NCI-H2107 treated with DMSO at 0.1 percent for 48 hours (cell line): ENCODE data around the gene KCNIP4.

Experiments
- DNase-seq: peaks from one replicate; lab custom pipeline; 2025; ENCODE audit not compliant: unreplicated experiment; lab: John Stamatoyannopoulos, UW

The KCNIP4 gene

GRCh38 chr4:20995610-20996009 is 953.0 kb downstream of the KCNIP4 start:
- DNase-seq: no peak

DNA sequence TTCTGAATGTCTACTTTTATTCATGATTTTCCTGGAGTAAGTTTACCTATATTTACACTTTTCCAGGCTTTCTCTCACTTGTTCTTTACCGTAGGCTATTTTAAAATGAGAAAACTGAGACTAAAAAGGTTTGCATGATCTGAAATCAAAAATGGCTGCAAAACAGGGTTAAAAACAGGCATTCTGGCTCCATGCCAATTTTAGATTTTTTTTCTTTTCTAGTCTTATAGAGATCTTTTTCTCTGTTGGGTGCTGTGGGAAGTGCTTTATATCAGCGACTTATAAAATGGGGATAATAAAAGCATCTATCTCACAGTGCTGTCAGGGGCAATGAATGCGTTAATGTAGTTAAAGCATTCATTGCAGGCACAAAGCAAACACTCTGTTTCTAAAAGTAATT is 953.6 kb downstream of the KCNIP4 start:
- no peak for DNase-seq

- no peak for DNase-seq
These were observed 956.6 kb downstream of the KCNIP4 start for GRCh38 chr4:20992002-20992401.

DNA sequence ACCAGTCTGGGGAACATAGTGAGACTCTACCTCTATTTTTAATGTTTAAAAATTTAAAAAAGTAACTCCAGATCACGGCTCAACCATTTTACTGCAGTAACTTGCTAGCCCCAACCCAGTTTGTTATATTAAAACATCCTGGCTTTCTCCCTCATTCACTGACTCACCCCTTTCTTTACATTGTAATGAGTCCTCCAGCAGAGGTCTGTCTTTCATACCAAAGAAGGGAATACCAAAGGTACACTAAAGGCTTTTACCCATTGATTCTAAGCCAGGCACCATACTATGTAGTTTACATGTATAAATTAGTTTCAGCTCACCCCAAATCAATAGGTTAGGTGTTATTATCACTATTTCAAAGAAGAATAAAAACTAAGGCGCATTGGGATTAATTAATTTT is 961.4 kb downstream of the KCNIP4 start:
- no peak for DNase-seq

DNA sequence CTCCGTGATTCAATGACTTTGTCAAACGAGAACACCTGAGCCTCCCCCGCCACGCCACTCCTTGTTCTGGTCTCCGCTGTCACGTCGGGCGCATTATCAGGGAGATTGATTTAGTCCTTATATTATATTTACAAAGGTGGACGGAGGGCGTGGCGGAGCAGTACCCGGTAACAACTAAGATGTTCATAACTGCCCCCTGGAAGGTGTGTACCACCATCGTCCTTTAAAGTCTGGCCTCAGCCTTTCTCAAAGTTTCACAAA is 964.1 kb downstream of the KCNIP4 start:
- DNase-seq: no peak

- no peak for DNase-seq
These were observed 964.6 kb downstream of the KCNIP4 start for GRCh38 chr4:20983763-20984575.

DNA sequence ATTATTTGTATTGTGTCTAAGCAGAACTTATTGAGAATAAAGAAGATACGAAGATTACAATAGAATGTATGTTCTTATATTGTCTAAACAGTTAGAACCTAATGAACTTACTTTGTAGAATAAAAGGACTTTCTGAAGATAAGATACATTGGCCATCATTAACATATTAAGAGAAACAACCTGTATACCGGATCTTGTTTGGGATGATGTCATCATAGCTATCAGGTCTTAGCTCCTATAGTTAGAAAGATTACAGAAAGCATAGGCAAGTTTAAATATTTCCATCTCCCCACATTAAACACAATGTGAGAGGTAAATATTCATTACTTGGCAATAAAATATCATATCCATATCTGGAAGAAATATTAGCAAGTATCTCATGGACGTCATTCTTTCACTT is 966.0 kb downstream of the KCNIP4 start:
- no peak for DNase-seq

GRCh38 chr4:20960291-20960690 is 988.3 kb downstream of the KCNIP4 start:
- no peak for DNase-seq

DNA sequence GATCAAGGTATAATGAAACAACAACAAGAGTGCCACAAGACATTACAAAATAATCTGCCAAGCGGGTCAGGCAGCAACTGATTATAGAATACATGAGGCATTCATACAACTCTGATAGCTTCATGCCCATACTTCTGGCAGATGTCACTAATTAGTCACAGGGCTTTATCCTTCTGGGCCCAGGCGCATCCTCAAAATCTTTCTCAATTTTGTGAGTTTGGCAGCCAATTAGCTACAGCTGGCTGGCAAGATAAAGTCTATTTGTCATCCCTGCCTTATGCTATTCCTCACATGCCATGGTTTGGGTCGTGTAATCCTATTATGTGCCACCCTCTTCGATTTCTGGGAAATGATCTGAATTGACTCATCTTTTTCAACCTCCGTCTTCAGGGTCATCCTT is 994.0 kb downstream of the KCNIP4 start:
- DNase-seq: no peak

GRCh38 chr4:20944961-20945360 is 1003.6 kb downstream of the KCNIP4 start:
- no peak for DNase-seq

DNA sequence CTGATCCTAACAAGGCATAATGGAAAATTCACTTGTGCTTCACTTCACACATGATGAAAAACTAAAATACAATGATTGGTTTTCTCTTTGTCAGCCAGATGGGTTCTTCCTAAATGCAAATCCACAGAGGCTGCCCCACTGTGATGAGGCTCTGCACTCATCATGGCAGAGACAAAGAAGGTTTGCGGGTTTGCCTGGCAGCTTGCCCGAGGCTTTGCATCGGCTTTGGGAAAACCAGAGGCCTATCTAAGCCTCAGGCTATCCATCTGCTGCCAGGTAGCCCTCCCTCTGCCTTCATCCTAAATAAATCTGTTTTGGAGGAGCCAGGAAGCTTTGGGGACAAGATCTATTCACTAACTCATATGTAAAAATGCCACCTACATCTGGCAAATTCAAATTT is 1004.1 kb downstream of the KCNIP4 start:
- no peak for DNase-seq

GRCh38 chr4:20938204-20938603 is 1010.4 kb downstream of the KCNIP4 start:
- no peak for DNase-seq

DNA sequence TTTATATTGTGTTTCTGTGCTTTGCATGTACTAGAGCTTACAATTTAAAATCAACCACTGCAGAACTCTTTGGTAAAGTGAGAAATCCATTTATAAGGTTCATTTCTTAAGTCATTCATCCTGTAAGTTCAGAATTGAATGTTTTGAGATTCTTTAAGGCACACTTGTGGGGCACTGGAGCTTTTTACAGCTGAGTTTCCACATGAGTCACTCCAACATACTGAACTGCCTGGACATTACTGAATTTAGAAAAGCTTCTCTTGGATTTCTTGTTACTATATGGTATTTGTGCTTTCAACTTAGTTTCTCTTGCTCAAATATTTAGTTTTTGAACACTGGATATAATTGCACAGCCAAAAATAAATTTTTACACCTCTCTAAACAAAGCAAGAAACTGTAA is 1022.0 kb downstream of the KCNIP4 start:
- DNase-seq: no peak

DNA sequence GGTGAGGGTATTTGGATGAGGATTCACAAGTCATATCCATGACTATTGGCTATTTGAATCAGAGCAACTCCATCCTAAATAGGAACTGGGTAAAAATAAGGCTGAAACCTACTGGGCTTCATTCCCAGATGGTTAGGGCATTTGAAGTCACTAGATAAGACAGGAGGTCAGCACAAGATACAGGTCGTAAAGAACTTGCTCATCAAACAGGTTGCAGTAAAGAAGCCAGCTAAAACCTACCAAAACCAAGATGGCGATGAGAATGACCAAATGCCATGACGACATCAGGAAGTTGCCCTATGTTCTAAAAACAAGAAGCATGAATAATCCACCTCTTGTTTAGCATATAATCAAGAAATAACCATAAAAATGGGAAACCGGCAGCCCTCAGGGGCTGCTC is 1023.4 kb downstream of the KCNIP4 start:
- DNase-seq: no peak

- no peak for DNase-seq
These were observed 1025.6 kb downstream of the KCNIP4 start for GRCh38 chr4:20922962-20923361.

GRCh38 chr4:20916106-20916505 is 1032.5 kb downstream of the KCNIP4 start:
- DNase-seq: no peak

DNA sequence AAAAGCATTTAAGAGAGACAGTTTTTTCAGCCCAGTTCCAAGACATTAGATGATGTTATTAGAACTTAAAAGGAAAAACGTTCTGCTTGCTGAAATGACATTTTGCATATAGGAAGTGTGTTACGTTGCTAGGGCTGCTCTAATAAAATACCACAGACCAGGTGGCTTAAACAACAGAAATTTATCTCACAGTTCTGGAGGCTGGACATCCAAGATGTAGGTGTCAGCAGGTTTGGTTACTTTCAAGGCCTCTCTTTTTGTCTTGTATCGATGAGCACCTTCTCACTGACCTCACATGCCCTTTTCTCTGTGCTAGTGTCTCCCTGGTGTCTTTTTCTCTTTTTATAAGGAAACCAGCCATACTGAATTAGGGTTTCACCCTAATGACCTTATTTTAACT is 1043.6 kb downstream of the KCNIP4 start:
- no peak for DNase-seq

DNA sequence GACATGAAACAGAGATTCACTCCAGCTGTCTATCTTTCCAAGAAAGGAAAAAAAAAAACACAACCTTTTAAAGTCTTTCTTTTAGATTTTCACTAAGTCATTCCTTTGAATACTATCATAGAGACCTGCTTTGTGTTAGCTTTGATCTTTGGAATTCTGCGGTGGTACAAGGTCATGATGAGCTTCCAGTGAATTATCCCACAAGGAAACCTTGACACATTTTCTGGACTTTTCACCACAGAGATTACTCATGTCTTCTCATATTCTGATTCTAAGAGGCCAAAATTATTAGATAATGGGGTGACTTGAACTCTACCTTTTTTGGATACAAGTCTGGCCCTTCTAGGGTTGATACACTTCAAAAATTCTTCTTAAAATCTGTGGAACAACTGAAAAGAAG is 1046.7 kb downstream of the KCNIP4 start:
- no peak for DNase-seq

DNA sequence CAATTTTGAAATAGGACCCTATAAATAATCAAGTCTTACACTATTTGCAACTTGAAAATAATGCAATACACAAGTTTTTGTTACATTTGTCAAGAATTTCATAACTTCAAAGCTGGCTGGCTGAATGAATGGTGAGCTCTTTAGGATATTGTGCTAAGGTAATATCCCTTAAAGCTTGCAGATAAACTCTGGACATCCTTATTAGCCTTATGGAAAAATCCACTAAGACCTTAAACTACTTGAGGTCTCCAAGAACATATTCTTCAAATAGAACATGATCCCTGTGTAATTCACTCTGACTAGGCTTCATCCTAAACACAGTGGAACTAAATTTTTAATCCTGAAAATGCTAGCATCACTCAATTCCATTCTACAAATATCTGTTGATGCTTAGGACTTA is 1049.0 kb downstream of the KCNIP4 start:
- DNase-seq: no peak

DNA sequence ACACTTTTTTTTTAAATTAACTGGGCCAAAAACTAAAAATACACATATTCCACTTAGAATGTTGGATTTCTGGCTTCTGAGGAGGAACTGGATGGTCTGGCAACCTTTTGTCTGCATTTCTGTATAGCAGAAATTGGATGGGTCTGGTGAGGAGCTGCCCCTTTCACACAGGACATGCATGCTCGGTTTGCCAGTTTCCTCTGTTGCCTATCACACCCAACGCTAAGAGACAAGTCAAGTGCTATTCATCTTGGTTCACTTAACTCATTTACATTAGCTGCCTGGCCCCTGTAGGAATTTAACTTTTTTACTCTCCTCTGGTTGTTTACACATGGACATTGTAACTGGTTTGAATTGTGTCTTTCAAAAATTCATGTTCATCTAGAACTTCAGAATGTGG is 1052.6 kb downstream of the KCNIP4 start:
- no peak for DNase-seq

DNA sequence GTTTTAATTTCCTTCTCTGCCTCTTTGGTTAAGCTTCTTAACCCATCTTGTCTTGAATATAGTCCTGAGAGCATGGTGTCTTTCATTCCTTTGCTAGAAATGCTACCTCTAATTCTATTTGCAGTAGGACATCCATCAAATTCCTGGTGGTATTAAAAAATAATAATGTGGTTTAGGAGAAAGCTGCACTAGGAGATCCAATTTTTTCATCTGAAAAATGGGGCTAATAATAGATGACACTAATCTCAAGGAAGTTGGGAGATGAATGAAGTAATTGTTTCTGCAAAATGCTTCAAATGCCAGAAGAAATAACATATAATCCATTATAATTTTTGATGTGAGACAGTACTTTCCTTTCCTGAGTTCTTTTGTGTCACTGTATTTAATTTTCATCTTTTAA is 1053.4 kb downstream of the KCNIP4 start:
- no peak for DNase-seq

DNA sequence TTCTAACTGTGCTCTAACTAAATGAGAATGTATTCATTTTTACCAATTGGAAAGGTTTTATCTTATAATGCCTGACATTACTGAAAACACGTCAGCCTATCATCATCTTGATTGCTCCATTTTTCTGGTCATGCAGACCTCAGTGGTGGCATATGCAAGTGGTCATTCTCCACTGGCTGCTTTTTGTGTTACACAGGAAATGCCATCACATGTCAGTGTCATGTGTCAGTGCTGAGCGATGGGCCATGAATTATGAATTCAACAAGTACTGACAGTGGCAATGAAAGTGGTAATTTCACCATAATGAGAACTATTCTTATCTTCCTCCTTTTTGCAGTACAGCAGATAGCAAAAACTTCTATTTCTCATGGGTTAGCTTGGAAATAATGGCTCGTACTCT is 1057.8 kb downstream of the KCNIP4 start:
- no peak for DNase-seq

GRCh38 chr4:20889901-20890300 is 1058.7 kb downstream of the KCNIP4 start:
- DNase-seq: no peak

GRCh38 chr4:20883677-20884076 is 1064.9 kb downstream of the KCNIP4 start:
- DNase-seq: no peak
